Measurements from ENCODE around the gene CFAP74. TPM values are rescaled to one million over a fixed set of nuclear protein-coding genes. Genes with fewer than 3 reads are reported as not detected.
A peak's percentile ranks its signal among the peaks of the same experiment; 100 is the strongest.

CFAP74 gene
- total and polyA plus RNA-seq, 2 of the 13 experiments (the other 11 are each of a cell fraction or from before 2014, with no cell fraction given): 0.27 to 0.62 TPM

- TF ChIP-seq ZXDC (CRISPR knock-in tag; IDR thresholded peaks at IDR 0.05) (no peak), ARID5B (CRISPR knock-in tag; IDR thresholded peaks at IDR 0.05) (0 out of 2 replicates have a peak, but pooled peaks have one; percentile 26), ATF5 (CRISPR knock-in tag; IDR thresholded peaks at IDR 0.05; ENCODE audit: low read depth) (no peak; the same call in 1 of the 2 replicates), AFF4 (CRISPR knock-in tag; IDR thresholded peaks at IDR 0.05) (no peak), MAX (IDR thresholded peaks at IDR 0.05) (no peak), SAFB2 (CRISPR knock-in tag; IDR thresholded peaks at IDR 0.05; ENCODE audit: borderline replicate concordance, low read depth) (no peak), BRCA1 (CRISPR knock-in tag; IDR thresholded peaks at IDR 0.05) (no peak), RFX5 (IDR thresholded peaks at IDR 0.05; ENCODE audit: low read depth, low read length) (no peak), ELF1 (CRISPR knock-in tag; IDR thresholded peaks at IDR 0.05) (peak; percentile 47; the same call in 1 of the 2 replicates), MYNN (CRISPR knock-in tag; IDR thresholded peaks at IDR 0.05; ENCODE audit: low read depth) (no peak), ZNF780A (CRISPR knock-in tag; IDR thresholded peaks at IDR 0.05) (no peak), NCOR1 (IDR thresholded peaks at IDR 0.05; ENCODE audit: borderline replicate concordance, low read length) (no peak), ZSCAN29 (CRISPR knock-in tag; conservative IDR thresholded peaks at IDR 0.05) (0 out of 2 replicates have a peak, but pooled peaks have one; percentile 28), ZNF775 (CRISPR knock-in tag; IDR thresholded peaks at IDR 0.05; ENCODE audit: borderline replicate concordance) (no peak), HNRNPH1 (optimal IDR thresholded peaks at IDR 0.05; ENCODE audit: low read depth, low read length) (no peak), RBFOX2 (IDR thresholded peaks at IDR 0.05; ENCODE audit: low read depth, low read length) (0 out of 2 replicates have a peak, but pooled peaks have one; percentile 30), ZNF432 (CRISPR knock-in tag; IDR thresholded peaks at IDR 0.05; ENCODE audit: borderline replicate concordance) (no peak)
Observed at GRCh38 chr1:1920608-1921458, 82.8 kb downstream of the CFAP74 start (continued).

All from HepG2 (cell line).